ENCODE measurements around the gene CHD9NB. TPM values are rescaled to one million over a fixed set of nuclear protein-coding genes. Genes with fewer than 3 reads are reported as not detected.

The CHD9NB gene
- total and polyA plus RNA-seq, 9 of the 15 experiments (the other 6 are each of a cell fraction or from before 2014, with no cell fraction given), result 0.06 to 0.10 (median 0.07) TPM; not detected in 6

DNA sequence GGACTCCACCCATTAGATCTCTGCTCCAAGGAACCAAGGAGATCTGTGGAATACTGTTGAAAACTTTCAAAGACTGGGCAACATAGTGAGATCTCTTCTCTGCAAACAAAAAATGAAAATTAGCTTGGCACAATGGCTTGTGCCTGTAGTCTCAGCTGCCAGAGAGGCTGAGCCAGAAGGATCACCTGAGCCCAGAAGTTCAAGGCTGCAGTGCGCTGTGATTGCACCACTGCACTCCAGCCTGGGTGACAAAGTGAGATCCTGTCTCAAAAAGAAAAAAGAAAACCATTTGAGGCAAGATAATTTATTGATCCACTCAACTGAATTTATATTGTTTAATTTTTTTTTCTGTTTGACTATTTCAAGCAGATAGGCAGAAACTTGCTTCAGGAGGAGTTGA lies 54.8 kb downstream of the CHD9NB start (continued):
- TF ChIP-seq, protein P1, sequence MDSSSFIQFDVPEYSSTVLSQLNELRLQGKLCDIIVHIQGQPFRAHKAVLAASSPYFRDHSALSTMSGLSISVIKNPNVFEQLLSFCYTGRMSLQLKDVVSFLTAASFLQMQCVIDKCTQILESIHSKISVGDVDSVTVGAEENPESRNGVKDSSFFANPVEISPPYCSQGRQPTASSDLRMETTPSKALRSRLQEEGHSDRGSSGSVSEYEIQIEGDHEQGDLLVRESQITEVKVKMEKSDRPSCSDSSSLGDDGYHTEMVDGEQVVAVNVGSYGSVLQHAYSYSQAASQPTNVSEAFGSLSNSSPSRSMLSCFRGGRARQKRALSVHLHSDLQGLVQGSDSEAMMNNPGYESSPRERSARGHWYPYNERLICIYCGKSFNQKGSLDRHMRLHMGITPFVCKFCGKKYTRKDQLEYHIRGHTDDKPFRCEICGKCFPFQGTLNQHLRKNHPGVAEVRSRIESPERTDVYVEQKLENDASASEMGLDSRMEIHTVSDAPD (CRISPR knock-in tag; IDR thresholded peaks at IDR 0.05), result no peak
- TF ChIP-seq NCOA6 (IDR thresholded peaks at IDR 0.05) (no peak), ZKSCAN8 (CRISPR knock-in tag; IDR thresholded peaks at IDR 0.05) (no peak), POLR2B (IDR thresholded peaks at IDR 0.05; ENCODE audit: low read depth, partially characterized antibody) (no peak), CEBPB (tag; IDR thresholded peaks at IDR 0.05) (no peak), TGIF2 (CRISPR knock-in tag; IDR thresholded peaks at IDR 0.05) (no peak), ZBTB8A (IDR thresholded peaks at IDR 0.05; ENCODE audit: partially characterized antibody) (no peak)

DNA sequence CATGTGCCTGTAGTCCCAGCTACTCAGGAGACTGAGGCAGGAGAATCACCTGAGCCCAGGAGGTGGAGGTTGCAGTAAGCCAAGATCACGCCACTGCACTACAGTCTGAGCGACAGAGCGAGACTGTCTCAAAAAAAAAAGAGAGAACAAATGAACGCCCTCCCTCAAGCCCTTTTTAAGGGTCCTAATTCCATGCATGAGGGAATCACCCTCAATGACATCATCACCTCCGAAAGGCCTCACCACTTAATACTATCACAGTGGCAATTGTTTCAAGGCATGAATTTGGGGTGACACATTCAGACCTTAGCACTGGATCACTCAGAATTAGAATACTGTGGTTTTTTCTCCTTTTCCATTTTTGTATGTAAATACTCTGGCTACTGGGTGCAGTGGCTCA lies 57.8 kb downstream of the CHD9NB start:
- Histone ChIP-seq H3K36me3 (ENCODE audit: control insufficient read depth, insufficient read depth, low read length) (no peaks in the 10 kb centered on the region), H3K27ac (ENCODE audit: extremely low read depth, low read depth, low read length) (no peak overlapping the region), H4K20me1 (replicated peaks; ENCODE audit: control insufficient read depth, insufficient read depth, low read length) (no peaks in the 10 kb centered on the region), H2AFZ (ENCODE audit: low read depth, low read length) (no peak overlapping the region), H3K79me2 (ENCODE audit: control insufficient read depth, insufficient read depth, low read length) (no peaks in the 10 kb centered on the region), H3K9ac (ENCODE audit: insufficient read depth in 1 of 2, low read depth in 2 of 2, low read length in 2 of 2) (no peak overlapping the region), H3K4me3 (no peak overlapping the region), H3K9me1 (ENCODE audit: control insufficient read depth, insufficient read depth, low read length) (no peaks in the 10 kb centered on the region), H3K9me3 (replicated peaks; ENCODE audit: control insufficient read depth, insufficient read depth, low read depth, low read length) (no peaks in the 10 kb centered on the region), H3K27me3 (ENCODE audit: control insufficient read depth in 2 of 2, insufficient read depth in 2 of 2, low read length in 2 of 2) (no peaks in the 10 kb centered on the region), H3K4me1 (replicated peaks in 1 of 2; ENCODE audit: control insufficient read depth in 2 of 2, insufficient read depth in 2 of 2, low read length in 2 of 2) (no peaks in the 10 kb centered on the region), H3K4me2 (ENCODE audit: insufficient read depth, low read length) (no peak overlapping the region)
- TF ChIP-seq ETS2 (tag; IDR thresholded peaks at IDR 0.05; ENCODE audit: borderline replicate concordance, poor library complexity, severe bottlenecking) (no peak), HNRNPH1 (optimal IDR thresholded peaks at IDR 0.05; ENCODE audit: low read depth, low read length) (no peak)
- DNase-seq (ENCODE audit: extremely low read depth in 1 of 4, low spot score in 3 of 4), result no peak
- FAIRE-seq, result no peak
- ChIA-PET CTCF (ENCODE audit: low intra/inter-chr PET ratio) (no interaction called here), POLR2A (no interaction called here)
- in situ Hi-C loops (cut with MboI) (no loop called here), intact Hi-C loops (cut with micrococcal nuclease) (no loop called here)
- BruUV-seq (replicated peaks), result no TSS peak
- no peak for ATAC-seq
- 5% methylated on average over 5 of the region's 5 CpGs for WGBS (ENCODE audit: insufficient coverage, low coverage, missing lambda C conversion rate)

All from K562 (cell line).